ENCODE data around the gene PDLIM3.
"Not testable (repeated sequence)": the region's sequence is repeated elsewhere in the genome, so short reads cannot be mapped to it uniquely, and the experiment has no call there.

Gene PDLIM3

GRCh38 chr4:185514182-185514697, 21.1 kb downstream of the PDLIM3 start:
- DNase-seq = no peak

GRCh38 chr4:185513489-185514181, 21.7 kb downstream of the PDLIM3 start:
- no peak for DNase-seq

- DNase-seq = no peak
Measured at GRCh38 chr4:185512516-185512915, 22.8 kb downstream of the PDLIM3 start.

GRCh38 chr4:185511243-185511642, 24.1 kb downstream of the PDLIM3 start:
- not testable (repeated sequence) for DNase-seq

- DNase-seq = no peak
Measured at GRCh38 chr4:185510806-185511205, 24.5 kb downstream of the PDLIM3 start.

GRCh38 chr4:185508181-185508580, 27.1 kb downstream of the PDLIM3 start:
- no peak for DNase-seq

- DNase-seq = no peak
Measured at GRCh38 chr4:185506422-185506821, 28.9 kb downstream of the PDLIM3 start.

GRCh38 chr4:185504098-185505047, 30.9 kb downstream of the PDLIM3 start:
- DNase-seq = no peak

GRCh38 chr4:185502386-185502785, 32.9 kb downstream of the PDLIM3 start:
- DNase-seq = no peak

- no peak for DNase-seq
Measured at GRCh38 chr4:185500576-185500975, 34.7 kb downstream of the PDLIM3 start.

- no peak for DNase-seq
Measured at GRCh38 chr4:185500035-185500434, 35.3 kb downstream of the PDLIM3 start.

GRCh38 chr4:185488650-185489049, 46.7 kb downstream of the PDLIM3 start:
- DNase-seq = no peak

- DNase-seq = no peak
Measured at GRCh38 chr4:185481401-185481800, 53.9 kb downstream of the PDLIM3 start.

GRCh38 chr4:185480016-185480732, 55.1 kb downstream of the PDLIM3 start:
- no peak for DNase-seq

- no peak for DNase-seq
Measured at GRCh38 chr4:185479507-185479971, 55.8 kb downstream of the PDLIM3 start.

- DNase-seq = no peak
Measured at GRCh38 chr4:185473247-185473646, 62.1 kb downstream of the PDLIM3 start.

- DNase-seq = no peak
Measured at GRCh38 chr4:185472103-185472542, 63.2 kb downstream of the PDLIM3 start.

GRCh38 chr4:185471235-185472102, 63.8 kb downstream of the PDLIM3 start, which contains the start of gene CCDC110:
Gene CCDC110 (minus strand): TSS chr4:185471733. CDS start chr4:185471683, 50 bp downstream.
- peak; percentile 93 for DNase-seq

- DNase-seq = peak; percentile 28
Measured at GRCh38 chr4:185470501-185471195, 64.7 kb downstream of the PDLIM3 start.

- no peak for DNase-seq
Measured at GRCh38 chr4:185469580-185470154, 65.6 kb downstream of the PDLIM3 start.

- DNase-seq = no peak
Measured at GRCh38 chr4:185468999-185469398, 66.3 kb downstream of the PDLIM3 start.
